ENCODE data around the gene IPO8. TPM values are rescaled to one million over a fixed set of nuclear protein-coding genes. Genes with fewer than 3 reads are reported as not detected.
"Not testable (repeated sequence)": the region's sequence is repeated elsewhere in the genome, so short reads cannot be mapped to it uniquely, and the experiment has no call there.

The IPO8 gene
- total RNA-seq, 1 donor from 2014 or later = 58.5 TPM

DNA sequence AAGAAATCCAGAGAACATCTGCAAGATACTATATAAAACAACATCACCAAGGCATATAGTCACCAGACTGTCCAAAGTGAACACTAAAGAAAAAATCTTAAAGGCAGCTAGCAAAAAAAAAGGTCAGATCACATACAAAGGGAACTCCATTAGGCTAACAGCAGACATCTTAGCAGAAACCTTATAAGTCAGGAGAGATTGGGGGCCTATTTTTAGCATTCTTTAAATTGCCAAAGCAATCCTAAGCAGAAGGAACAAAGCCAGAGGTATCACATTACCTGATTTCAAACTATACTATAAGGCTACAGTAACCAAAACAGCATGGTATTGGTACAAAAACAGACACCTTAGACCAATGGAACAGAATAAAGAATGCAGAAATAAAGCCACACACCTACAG lies 92.5 kb downstream of the IPO8 start:
- no peak for DNase-seq

DNA sequence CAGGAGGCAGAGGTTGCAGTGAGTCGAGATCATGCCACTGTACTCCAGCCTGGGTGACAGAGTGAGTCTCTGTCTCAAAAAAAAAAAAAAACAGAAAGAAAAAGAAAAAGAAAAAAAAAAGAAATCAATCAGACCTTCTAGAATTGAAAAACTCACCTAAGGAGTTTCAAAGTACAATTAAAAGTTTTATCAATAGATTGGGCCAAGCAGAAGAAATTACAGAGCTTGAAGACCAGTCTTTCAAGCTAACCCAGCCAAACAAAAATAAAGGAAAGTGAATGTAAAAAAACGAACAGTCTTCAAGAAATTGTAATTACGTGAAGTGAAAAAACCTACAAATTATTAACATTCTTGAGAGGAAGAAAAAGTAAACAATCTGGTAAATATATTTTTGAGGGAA lies 93.0 kb downstream of the IPO8 start:
- no peak for DNase-seq

DNA sequence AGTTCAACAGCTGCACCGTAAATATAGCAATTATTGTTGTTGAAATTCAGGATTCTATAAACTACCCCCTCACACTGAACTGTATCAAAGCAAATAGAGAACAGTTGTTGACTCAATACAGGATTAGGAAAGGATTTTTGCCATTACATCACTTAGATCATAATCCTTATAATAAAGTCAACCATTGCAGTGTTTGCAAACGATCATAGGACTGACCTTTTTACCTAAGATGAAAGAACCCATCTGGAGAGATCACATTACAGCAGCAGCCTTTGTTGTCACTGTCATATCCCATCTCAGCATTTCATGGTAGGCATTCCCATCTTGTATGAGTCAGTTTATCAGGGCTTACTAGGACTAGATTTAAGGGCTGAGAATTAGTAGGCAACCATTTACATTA lies 96.1 kb downstream of the IPO8 start:
- DNase-seq = no peak

DNA sequence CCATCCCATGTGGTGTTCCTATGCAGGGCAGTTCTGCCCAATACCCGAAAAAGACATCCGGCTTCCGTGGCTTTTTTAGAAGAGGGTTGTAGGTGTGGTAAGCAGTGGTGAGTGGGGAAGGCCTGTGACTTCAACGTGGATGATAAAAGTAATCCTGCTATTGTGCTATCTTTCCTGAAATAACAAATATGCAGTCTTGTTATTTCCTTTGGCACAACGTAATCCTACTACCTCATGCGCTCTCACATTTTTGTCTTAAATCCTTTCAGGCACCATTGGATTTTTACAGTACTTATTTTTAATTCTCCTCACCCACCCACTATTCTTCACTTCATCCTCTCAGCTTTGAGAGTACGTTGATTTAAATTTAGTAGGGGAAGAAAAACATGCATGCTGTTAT lies 96.8 kb downstream of the IPO8 start:
- DNase-seq = no peak

DNA sequence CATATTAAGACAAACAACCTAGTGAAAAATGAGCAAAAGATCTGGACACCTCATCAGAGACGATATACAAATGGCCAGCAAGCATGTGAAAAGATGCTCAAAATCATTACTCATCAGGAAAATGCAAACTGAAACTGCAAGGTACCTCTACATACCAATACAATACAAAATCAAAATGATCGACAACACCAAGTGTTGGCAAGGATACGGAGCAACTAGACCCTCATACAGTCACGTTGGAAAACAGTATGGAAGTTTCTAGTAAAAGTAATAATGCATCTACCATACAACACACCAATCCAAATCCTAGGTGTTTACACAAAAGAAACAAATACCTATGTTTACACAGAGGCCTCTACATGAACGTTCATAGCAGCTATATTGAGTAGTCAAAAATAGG lies 99.9 kb downstream of the IPO8 start:
- DNase-seq = no peak

DNA sequence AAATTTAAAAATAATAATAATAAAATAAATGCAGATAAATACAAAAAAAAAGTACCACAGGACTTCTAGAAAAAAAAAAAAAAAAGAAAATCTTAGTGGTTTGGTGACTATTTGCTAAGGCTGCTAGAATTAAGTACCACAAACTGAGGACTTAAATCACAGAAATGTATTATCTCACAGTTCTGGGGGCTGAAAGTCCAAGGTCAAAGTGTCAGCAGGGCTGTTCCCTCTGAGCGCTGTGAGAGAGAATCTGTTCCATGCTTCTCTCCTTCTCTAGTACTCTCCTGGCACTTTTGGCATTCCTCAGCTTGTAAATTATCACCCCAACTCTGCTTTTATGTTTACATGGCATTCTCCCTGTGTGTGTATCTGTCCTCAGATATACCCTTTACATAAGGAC lies 101.2 kb downstream of the IPO8 start:
- DNase-seq = no peak

DNA sequence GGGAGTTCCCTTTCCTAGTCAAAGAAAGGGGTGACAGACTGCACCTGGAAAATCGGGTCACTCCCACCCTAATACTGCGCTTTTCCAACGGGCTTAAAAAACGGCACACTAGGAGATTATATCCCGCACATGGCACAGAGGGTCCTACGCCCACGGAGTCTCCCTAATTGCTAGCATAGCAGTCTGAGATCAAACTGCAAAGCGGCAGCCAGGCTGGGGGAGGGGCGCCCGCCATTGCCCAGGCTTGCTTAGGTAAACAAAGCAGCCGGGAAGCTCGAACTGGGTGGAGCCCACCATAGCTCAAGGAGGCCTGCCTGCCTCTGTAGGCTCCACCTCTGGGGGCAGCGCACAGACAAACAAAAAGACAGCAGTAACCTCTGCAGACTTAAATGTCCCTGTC lies 107.1 kb downstream of the IPO8 start:
- not testable (repeated sequence) for DNase-seq

DNA sequence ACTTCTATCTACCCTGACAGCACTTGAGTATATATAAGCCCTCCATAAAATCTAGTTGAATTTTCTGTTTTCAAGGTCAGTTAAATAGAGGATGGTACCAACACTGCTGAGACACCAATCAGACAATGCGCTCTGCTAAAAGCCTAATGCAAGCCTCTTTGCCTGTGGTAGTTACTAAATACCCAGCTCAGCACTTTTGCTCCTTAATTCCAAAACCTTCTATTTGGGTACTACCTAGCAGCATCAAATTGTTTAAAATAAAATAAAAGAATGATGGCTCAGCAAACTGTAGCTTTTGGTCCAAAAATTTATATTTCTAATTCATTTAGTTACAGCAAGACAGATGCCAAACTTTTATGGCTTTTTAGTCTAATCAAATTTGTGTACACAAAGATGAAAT lies 107.9 kb downstream of the IPO8 start:
- DNase-seq = no peak

DNA sequence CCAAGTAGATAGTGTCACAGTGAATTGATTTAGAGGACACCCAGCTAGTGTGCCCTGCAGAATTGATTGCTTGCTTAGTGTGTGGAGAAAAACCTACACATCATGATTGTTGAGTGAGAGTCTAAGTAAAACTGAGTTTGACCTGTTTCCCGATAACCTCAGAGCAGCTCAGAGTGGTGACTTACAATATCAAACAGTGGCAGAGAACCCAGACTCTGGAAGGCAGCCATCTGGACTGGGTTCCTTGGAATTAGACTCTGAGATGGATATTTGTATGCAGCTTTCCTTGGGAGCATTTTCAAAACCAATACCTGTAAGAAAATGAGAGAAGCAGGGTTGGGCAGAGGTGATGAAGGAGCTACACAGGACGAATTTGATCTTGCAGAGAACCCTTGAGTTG lies 109.8 kb downstream of the IPO8 start:
- no peak for DNase-seq

DNA sequence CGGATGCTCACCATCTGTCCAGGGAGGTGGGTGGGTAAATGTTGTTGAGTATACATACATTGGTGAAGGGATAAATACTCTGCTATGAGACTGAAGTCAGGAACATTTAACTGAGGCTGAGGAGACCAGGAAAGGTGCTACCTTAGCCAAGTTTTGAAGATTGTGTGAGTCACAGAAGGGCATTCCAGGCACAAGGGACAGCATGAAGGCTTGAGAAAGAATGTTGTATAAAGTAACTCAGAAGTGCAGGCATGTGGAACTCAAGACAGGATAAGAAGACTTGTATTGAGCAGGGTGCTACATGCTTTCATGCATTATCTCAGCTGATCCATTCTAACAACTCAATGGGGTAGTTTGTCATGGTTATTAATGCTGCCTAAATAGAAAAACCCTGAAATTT lies 112.7 kb downstream of the IPO8 start:
- DNase-seq = no peak

DNA sequence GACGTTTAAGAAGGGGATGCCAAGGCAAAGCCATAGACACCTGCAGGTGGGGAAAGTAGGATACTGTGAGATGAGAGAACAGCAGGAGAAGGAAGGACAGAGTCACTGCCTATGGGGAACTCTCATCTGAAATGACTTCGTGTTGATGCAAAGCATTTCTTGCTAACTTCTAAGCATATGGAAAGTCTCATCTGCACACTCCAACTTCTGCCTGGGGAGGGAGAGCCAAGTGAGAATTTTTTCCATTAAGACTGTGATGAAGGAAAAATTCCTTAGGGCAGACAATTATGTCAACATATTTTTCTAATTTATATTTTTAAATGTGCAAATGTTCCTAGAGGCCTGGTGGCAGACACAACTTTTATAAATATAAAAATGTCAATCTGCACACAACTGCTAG lies 115.3 kb downstream of the IPO8 start:
- DNase-seq = no peak

Other genes with a start within 250 kb of the IPO8 start
- gene CAPRIN2, start 59.1 kb upstream of the IPO8 start, total RNA-seq = 41.3 TPM
- 4.8 TPM for gene TSPAN11, start 230.9 kb upstream of the IPO8 start, total RNA-seq

Measured in occipital lobe (tissue), 2 donors.